ENCODE results near the gene PLEKHM1. TPM values are rescaled to one million over a fixed set of nuclear protein-coding genes. Genes with fewer than 3 reads are reported as not detected.

Gene PLEKHM1
- total and polyA plus RNA-seq, 2 of the 13 experiments (the other 11 are each of a cell fraction or from before 2014, with no cell fraction given) = 7.6 to 13.5 TPM

DNA sequence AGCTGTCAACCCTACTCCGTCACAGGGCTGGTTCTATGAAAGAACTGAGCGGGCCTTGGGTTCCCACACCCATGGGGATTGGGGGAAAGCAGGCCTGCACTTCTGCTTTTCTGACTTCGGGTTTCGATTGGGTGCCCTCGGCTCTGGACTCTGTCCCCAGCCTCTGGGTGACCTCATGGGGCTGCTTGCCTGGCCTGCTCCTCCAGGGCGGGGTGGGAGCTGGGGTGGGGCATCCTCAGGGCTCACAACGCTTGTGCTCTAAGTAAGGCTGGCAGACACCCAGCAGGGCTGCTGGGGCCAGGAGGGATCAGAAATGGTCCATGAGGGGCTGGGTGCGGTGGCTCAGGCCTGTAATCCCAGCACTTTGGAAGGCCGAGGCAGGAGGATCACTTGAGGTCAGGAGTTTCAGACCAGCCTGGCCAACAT is 77.0 kb downstream of the PLEKHM1 start (continued):
- TF ChIP-seq ZNF709 (CRISPR knock-in tag; IDR thresholded peaks at IDR 0.05) (no peak), RFXANK (CRISPR knock-in tag; IDR thresholded peaks at IDR 0.05) (no peak), TRIM24 (CRISPR knock-in tag; IDR thresholded peaks at IDR 0.05) (no peak), SIX4 (CRISPR knock-in tag; IDR thresholded peaks at IDR 0.05) (no peak), ZFP37 (CRISPR knock-in tag; IDR thresholded peaks at IDR 0.05; ENCODE audit: borderline replicate concordance) (no peak), ZBTB46 (CRISPR knock-in tag; IDR thresholded peaks at IDR 0.05; ENCODE audit: borderline replicate concordance) (no peak), NCOR1 (IDR thresholded peaks at IDR 0.05; ENCODE audit: borderline replicate concordance, low read length) (no peak), ZNF563 (CRISPR knock-in tag; IDR thresholded peaks at IDR 0.05) (no peak), HNF1B (CRISPR knock-in tag; IDR thresholded peaks at IDR 0.05) (no peak), ZNF10 (CRISPR knock-in tag; IDR thresholded peaks at IDR 0.05; ENCODE audit: borderline replicate concordance, low read depth) (no peak), SETDB1 (CRISPR knock-in tag; IDR thresholded peaks at IDR 0.05; ENCODE audit: borderline replicate concordance) (no peak), XBP1 (CRISPR knock-in tag; IDR thresholded peaks at IDR 0.05) (no peak), NR3C1 (CRISPR knock-in tag; IDR thresholded peaks at IDR 0.05) (no peak), FOSL2 (CRISPR knock-in tag; IDR thresholded peaks at IDR 0.05) (no peak), CENPT (CRISPR knock-in tag; IDR thresholded peaks at IDR 0.05; ENCODE audit: low read depth) (no peak), ZBTB34 (CRISPR knock-in tag; IDR thresholded peaks at IDR 0.05) (no peak), NR0B2 (CRISPR knock-in tag; IDR thresholded peaks at IDR 0.05) (no peak), RARG (CRISPR knock-in tag; IDR thresholded peaks at IDR 0.05; ENCODE audit: low read depth) (no peak), MAZ (IDR thresholded peaks at IDR 0.05; ENCODE audit: borderline replicate concordance, low read depth, low read length) (0 out of 2 replicates have a peak, but pooled peaks have one; percentile 42), MAZ (CRISPR knock-in tag; IDR thresholded peaks at IDR 0.05; ENCODE audit: low read depth) (no peak), HNRNPH1 (optimal IDR thresholded peaks at IDR 0.05; ENCODE audit: low read depth, low read length) (no peak)
- TF ChIP-seq, protein P1, sequence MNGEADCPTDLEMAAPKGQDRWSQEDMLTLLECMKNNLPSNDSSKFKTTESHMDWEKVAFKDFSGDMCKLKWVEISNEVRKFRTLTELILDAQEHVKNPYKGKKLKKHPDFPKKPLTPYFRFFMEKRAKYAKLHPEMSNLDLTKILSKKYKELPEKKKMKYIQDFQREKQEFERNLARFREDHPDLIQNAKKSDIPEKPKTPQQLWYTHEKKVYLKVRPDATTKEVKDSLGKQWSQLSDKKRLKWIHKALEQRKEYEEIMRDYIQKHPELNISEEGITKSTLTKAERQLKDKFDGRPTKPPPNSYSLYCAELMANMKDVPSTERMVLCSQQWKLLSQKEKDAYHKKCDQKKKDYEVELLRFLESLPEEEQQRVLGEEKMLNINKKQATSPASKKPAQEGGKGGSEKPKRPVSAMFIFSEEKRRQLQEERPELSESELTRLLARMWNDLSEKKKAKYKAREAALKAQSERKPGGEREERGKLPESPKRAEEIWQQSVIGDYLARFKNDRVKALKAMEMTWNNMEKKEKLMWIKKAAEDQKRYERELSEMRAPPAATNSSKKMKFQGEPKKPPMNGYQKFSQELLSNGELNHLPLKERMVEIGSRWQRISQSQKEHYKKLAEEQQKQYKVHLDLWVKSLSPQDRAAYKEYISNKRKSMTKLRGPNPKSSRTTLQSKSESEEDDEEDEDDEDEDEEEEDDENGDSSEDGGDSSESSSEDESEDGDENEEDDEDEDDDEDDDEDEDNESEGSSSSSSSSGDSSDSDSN (CRISPR knock-in tag; IDR thresholded peaks at IDR 0.05) = peak; percentile 19; the same call in 1 of the 2 replicates
